ENCODE data around the gene ERC2. TPM values are rescaled to one million over a fixed set of nuclear protein-coding genes. Genes with fewer than 3 reads are reported as not detected.

The ERC2 gene
- total and polyA plus RNA-seq, 12 donors, result 0.22 to 4.2 (median 1.7) TPM

DNA sequence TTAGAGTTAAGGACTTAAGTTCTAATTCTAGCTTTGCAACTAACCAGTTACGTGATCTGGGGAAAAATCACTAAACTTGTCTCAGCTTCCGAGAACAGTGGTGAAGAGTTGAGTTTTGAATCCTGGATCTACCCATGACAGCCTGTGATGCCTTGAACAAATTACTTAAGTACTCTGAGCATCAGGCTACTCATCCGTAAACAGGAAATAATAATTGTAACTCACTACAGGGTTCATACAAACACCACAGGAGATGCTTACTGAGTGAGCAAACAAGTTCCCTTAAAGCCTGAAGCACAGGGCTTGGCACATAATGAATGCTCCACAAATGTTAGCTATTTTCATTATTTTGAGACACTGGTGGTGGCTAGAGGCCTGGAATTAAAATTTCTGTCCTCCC lies 158.8 kb downstream of the ERC2 start:
- H3K4me1 ChIP-seq, result peaks cover 0 to 5% (median 0%) of the 10 kb centered on the region in 9 donors
- no peak overlapping the region for H3K4me3 ChIP-seq
- H3K36me3 ChIP-seq, result no peaks in the 10 kb centered on the region
- no peak overlapping the region for H3K27ac ChIP-seq
- TF ChIP-seq, protein P1, sequence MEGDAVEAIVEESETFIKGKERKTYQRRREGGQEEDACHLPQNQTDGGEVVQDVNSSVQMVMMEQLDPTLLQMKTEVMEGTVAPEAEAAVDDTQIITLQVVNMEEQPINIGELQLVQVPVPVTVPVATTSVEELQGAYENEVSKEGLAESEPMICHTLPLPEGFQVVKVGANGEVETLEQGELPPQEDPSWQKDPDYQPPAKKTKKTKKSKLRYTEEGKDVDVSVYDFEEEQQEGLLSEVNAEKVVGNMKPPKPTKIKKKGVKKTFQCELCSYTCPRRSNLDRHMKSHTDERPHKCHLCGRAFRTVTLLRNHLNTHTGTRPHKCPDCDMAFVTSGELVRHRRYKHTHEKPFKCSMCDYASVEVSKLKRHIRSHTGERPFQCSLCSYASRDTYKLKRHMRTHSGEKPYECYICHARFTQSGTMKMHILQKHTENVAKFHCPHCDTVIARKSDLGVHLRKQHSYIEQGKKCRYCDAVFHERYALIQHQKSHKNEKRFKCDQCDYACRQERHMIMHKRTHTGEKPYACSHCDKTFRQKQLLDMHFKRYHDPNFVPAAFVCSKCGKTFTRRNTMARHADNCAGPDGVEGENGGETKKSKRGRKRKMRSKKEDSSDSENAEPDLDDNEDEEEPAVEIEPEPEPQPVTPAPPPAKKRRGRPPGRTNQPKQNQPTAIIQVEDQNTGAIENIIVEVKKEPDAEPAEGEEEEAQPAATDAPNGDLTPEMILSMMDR (IDR thresholded peaks at IDR 0.05), result no peak
- WGBS, 2 donors, result 68% methylated on average over 3 of the region's 3 CpGs
- intact Hi-C loops (cut with DNase I), result no loop called here
- H3K9me3 ChIP-seq, result no peaks in the 10 kb centered on the region
- DNase-seq, result no peak
- no peak for ATAC-seq
- H3K27me3 ChIP-seq, result no peaks in the 10 kb centered on the region

DNA sequence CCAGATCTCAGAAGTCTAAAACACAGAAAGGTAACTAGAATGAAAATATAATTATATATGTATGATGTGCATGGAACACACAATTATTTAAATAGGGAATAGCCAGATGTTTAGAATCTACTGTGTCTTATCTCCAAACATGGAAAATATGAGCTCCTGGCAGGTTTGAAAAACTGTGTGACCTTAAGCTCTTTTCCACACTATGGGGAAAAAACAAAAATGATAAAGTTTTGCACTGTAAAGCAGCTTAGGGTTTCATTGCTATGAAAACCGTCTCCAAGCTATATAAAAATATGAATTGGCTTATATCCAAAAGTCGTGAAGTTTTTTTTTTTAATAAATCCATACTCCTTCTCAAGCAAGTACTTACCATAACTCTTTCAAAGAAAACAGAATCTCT lies 159.8 kb downstream of the ERC2 start:
- H3K27ac ChIP-seq, result no peak overlapping the region
- WGBS, 2 donors, result 43 to 44% methylated on average over 2 of the region's 2 CpGs

DNA sequence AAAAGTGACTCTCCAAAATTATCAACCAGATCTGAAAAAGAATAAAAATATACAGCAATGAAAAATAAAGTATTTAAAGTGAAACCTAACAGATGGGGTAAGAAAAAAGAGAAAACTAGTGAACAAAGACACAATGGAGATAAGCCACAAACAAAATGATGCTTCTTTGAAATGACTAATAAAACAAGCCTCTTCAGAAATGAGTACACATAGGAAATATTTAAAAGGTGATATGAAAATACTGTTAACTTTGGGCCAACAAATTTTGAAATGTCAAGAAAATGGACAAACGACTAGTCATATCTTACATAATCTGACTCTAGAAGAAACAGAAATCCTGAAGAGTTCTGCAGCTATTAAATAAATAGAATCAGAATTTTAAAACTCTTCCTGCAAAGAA lies 164.2 kb downstream of the ERC2 start:
- H3K4me1 ChIP-seq, result peaks cover 0 to 3% (median 0%) of the 10 kb centered on the region in 9 donors
- H3K27ac ChIP-seq, result no peak overlapping the region
- intact Hi-C loops (cut with DNase I), result no loop called here
- no peaks in the 10 kb centered on the region for H3K27me3 ChIP-seq
- no peak for DNase-seq
- WGBS, 2 donors, result 75 to 77% methylated on average over 1 of the region's 1 CpG
- no peak for ATAC-seq
- H3K36me3 ChIP-seq, result no peaks in the 10 kb centered on the region
- no peak overlapping the region for H3K4me3 ChIP-seq
- TF ChIP-seq, protein P1 (IDR thresholded peaks at IDR 0.05), result no peak
- H3K9me3 ChIP-seq, result no peaks in the 10 kb centered on the region

More for the DNA sequence above, 159.8 kb downstream of the ERC2 start:
- Histone ChIP-seq H3K36me3 (no peaks in the 10 kb centered on the region), H3K4me1 (peaks cover 0 to 5% (median 0%) of the 10 kb centered on the region in 9 donors), H3K4me3 (no peak overlapping the region), H3K27me3 (no peaks in the 10 kb centered on the region), H3K9me3 (no peaks in the 10 kb centered on the region)
- DNase-seq, result no peak
- TF ChIP-seq, protein P1 (IDR thresholded peaks at IDR 0.05), result no peak
- intact Hi-C loops (cut with DNase I), result no loop called here
- ATAC-seq, result no peak

DNA sequence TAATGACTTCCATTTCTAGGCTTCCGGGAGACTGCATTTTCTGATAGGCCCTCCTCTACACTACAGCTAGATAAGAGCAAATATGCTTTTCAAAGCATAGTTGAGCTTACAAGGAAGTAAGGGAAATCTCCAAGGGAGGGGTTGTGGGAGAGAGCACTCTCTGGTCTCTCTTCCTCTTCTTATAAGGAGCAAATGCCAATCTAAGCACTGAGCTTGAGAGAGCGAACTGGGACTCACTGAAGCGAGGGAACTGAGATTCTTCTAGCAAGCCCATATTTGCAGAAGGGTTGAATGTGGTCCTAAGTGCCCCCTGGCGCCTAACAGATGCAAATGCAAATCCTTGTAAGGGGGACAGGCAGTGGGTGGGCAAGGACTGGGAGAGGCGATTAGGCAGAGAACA lies 164.8 kb downstream of the ERC2 start:
- WGBS, 2 donors, result 28% methylated on average over 5 of the region's 5 CpGs
- Histone ChIP-seq H3K4me1 (peaks cover 0 to 3% (median 0%) of the 10 kb centered on the region in 9 donors), H3K36me3 (no peaks in the 10 kb centered on the region), H3K9me3 (no peaks in the 10 kb centered on the region), H3K27me3 (no peaks in the 10 kb centered on the region), H3K27ac (no peak overlapping the region), H3K4me3 (no peak overlapping the region)
- ATAC-seq (peak in 5 of 8 donors; percentile 23 to 58 (median 33)), DNase-seq (peak in 1 of 2 donors; percentile 5)
- intact Hi-C loops (cut with DNase I), result no loop called here
- TF ChIP-seq, protein P1 (IDR thresholded peaks at IDR 0.05), result peak in 8 of 9 donors; percentile 5 to 56 (median 43)

Measured in heart right ventricle (tissue), 16 donors.